Central memory CD8-positive, alpha-beta T cell (primary cell): ENCODE measurements around the gene PCDH17.
A peak's percentile ranks its signal among the peaks of the same experiment; 100 is the strongest.

Experiments
- ATAC-seq: fragments of 150-1000 bp; cut with Tn5 transposase; replicated peaks from 2 replicates; pipeline ENCODE4 v1.10.0; 2022; ENCODE audit warnings: mild to moderate bottlenecking, moderate FRiP score, moderate number of reproducible peaks; ENCODE audit not compliant: poor library complexity, severe bottlenecking; ENCODE audit errors: extremely low read depth
- DNase-seq, 2 donors: peaks; one replicate each; pipeline ENCODE4 v3.0.0; 2021; ENCODE audit warnings: low spot score in 2 of 2
- H3K27ac Mint-ChIP-seq: one replicate; pipeline ENCODE4 v1.8.0; 2022; ENCODE audit warnings: low read depth, mild to moderate bottlenecking, moderate library complexity, mixed read lengths
- H3K27me3 Mint-ChIP-seq: one replicate; pipeline ENCODE4 v1.8.0; 2022; ENCODE audit warnings: mixed read lengths
- H3K36me3 Mint-ChIP-seq: one replicate; pipeline ENCODE4 v1.8.0; 2022; ENCODE audit warnings: mild to moderate bottlenecking, moderate library complexity, mixed read lengths; ENCODE audit not compliant: insufficient read depth
- H3K4me1 Mint-ChIP-seq: one replicate; pipeline ENCODE4 v1.8.0; 2022; ENCODE audit warnings: mixed read lengths
- H3K4me3 Mint-ChIP-seq: one replicate; pipeline ENCODE4 v1.8.0; 2022; ENCODE audit warnings: mild to moderate bottlenecking, moderate library complexity, mixed read lengths
- H3K9me3 Mint-ChIP-seq: one replicate; pipeline ENCODE4 v1.8.0; 2022; ENCODE audit warnings: mixed read lengths

The PCDH17 gene

DNA sequence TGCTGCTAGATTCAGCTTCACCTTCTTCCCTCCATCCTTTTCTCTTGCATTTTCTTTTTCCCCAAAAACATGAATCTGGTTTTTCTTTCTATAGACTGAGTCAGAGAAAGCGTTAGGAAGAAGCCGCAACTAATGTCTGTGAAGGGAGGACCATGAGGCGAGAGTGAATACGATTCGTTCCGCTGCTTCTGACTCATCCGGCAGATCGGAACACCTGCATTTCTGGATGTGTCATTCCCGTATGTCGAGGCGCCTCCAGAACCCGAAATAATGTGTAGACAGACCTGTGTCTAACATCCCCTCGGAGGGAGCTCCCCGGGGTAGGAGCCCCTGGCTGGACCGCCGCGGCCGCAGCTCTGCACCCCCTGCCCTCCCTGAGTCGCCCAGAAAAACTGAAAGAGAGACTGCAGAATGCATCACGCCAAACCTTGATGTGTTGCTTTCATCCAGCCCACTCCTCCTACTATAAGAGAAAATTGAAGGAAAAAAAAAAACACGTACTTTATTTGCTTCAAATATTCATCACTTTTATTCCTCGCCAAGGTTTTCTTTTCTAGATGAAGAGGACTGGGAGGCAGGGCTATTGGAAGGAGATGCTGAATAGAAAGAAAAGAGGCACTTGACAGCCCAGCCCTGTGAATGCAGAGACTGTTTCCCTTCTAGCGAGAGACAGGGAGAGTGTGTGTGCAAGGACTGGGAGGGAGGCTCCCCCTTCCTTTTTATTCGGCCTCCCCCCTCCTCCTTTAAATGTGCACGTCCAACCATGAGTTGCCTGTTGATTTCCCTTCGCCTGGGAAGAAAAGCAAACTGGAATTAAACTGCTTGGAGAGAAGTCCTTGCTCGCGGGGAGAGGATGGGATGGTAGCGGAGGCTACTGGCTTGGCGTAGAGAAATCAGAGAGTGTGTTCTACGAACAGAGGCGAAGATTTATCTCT is 616 bp upstream of the PCDH17 start:
- Mint-ChIP-seq H3K4me1 (no peaks in the 10 kb centered on the region), H3K36me3 (no peaks in the 10 kb centered on the region), H3K27ac (no peak overlapping the region), H3K9me3 (no peaks in the 10 kb centered on the region), H3K27me3 (peaks cover 31% of the 10 kb centered on the region), H3K4me3 (peak overlapping the region; percentile 56)
- DNase-seq, result no peak
- no peak for ATAC-seq

DNA sequence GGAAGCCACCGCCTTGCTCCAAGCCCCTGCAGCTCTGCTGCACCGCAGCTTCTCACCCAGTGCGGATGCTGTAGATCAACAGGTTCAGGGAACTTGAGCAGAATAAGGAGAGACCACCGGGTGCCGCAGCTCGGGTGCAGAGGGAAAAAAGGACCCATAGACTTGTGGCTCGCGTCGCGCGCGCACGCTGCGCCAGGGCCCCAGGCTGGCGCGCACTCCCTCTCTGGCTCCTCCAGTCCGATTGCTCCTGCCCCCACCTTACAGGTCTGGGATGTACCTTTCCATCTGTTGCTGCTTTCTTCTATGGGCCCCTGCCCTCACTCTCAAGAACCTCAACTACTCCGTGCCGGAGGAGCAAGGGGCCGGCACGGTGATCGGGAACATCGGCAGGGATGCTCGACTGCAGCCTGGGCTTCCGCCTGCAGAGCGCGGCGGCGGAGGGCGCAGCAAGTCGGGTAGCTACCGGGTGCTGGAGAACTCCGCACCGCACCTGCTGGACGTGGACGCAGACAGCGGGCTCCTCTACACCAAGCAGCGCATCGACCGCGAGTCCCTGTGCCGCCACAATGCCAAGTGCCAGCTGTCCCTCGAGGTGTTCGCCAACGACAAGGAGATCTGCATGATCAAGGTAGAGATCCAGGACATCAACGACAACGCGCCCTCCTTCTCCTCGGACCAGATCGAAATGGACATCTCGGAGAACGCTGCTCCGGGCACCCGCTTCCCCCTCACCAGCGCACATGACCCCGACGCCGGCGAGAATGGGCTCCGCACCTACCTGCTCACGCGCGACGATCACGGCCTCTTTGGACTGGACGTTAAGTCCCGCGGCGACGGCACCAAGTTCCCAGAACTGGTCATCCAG is 964 bp downstream of the PCDH17 start:
- no peaks in the 10 kb centered on the region for H3K4me1 Mint-ChIP-seq

DNA sequence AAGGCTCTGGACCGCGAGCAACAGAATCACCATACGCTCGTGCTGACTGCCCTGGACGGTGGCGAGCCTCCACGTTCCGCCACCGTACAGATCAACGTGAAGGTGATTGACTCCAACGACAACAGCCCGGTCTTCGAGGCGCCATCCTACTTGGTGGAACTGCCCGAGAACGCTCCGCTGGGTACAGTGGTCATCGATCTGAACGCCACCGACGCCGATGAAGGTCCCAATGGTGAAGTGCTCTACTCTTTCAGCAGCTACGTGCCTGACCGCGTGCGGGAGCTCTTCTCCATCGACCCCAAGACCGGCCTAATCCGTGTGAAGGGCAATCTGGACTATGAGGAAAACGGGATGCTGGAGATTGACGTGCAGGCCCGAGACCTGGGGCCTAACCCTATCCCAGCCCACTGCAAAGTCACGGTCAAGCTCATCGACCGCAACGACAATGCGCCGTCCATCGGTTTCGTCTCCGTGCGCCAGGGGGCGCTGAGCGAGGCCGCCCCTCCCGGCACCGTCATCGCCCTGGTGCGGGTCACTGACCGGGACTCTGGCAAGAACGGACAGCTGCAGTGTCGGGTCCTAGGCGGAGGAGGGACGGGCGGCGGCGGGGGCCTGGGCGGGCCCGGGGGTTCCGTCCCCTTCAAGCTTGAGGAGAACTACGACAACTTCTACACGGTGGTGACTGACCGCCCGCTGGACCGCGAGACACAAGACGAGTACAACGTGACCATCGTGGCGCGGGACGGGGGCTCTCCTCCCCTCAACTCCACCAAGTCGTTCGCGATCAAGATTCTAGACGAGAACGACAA is 1.8 kb downstream of the PCDH17 start:
- DNase-seq (no peak), ATAC-seq (no peak)
- H3K27ac Mint-ChIP-seq, result peak overlapping the region; percentile 59
- no peak overlapping the region for H3K4me3 Mint-ChIP-seq
- no peaks in the 10 kb centered on the region for H3K4me1 Mint-ChIP-seq
- peaks cover 31% of the 10 kb centered on the region for H3K27me3 Mint-ChIP-seq
- no peaks in the 10 kb centered on the region for H3K36me3 Mint-ChIP-seq
- no peaks in the 10 kb centered on the region for H3K9me3 Mint-ChIP-seq

More for the DNA sequence above, 964 bp downstream of the PCDH17 start:
- Mint-ChIP-seq H3K4me3 (peak overlapping the region; percentile 56), H3K9me3 (no peaks in the 10 kb centered on the region), H3K27ac (no peak overlapping the region), H3K27me3 (peaks cover 31% of the 10 kb centered on the region), H3K36me3 (no peaks in the 10 kb centered on the region)
- DNase-seq, result no peak
- ATAC-seq, result no peak

- H3K4me1 Mint-ChIP-seq, result no peaks in the 10 kb centered on the region
- H3K4me3 Mint-ChIP-seq, result no peak overlapping the region
- DNase-seq, result no peak
- peak overlapping the region; percentile 59 for H3K27ac Mint-ChIP-seq
- peaks cover 27% of the 10 kb centered on the region for H3K27me3 Mint-ChIP-seq
- ATAC-seq, result no peak
- H3K9me3 Mint-ChIP-seq, result no peaks in the 10 kb centered on the region
- H3K36me3 Mint-ChIP-seq, result no peaks in the 10 kb centered on the region
Observed at GRCh38 chr13:57633950-57634838, 2.6 kb downstream of the PCDH17 start.

- Mint-ChIP-seq H3K36me3 (no peaks in the 10 kb centered on the region), H3K27ac (no peak overlapping the region), H3K4me3 (no peak overlapping the region), H3K9me3 (no peaks in the 10 kb centered on the region), H3K27me3 (peaks cover 21% of the 10 kb centered on the region), H3K4me1 (no peaks in the 10 kb centered on the region)
- no peak for DNase-seq
- no peak for ATAC-seq
Observed at GRCh38 chr13:57634839-57635165, 3.3 kb downstream of the PCDH17 start.

DNA sequence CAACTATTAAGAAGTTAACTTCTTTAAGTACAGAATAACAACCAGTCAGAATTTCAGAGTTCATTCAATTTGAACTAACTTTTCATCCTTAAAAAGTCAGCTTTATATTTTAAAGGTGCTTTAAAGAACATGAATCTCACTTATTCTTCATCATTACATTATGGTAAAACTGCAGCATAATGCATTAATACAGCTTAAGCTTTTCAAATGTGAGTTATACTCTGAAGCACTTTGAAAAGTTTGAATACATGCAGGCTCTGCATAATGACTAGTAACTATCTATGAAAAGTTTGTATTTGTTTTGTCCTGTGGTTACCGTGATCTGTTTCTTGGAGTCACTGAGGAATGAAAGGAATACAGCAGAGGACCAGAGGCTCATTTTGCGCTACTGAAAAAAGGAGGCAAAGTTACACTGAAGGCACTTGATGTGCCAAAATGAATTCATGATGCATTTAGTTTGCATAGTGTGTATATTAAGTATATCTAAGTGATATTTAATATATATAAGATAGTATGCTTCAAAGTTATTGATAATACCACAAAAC is 4.1 kb downstream of the PCDH17 start:
- no peak for DNase-seq
- ATAC-seq, result no peak
- Mint-ChIP-seq H3K27ac (no peak overlapping the region), H3K4me3 (no peak overlapping the region), H3K27me3 (peaks cover 13% of the 10 kb centered on the region), H3K4me1 (no peaks in the 10 kb centered on the region), H3K36me3 (no peaks in the 10 kb centered on the region), H3K9me3 (no peaks in the 10 kb centered on the region)

DNA sequence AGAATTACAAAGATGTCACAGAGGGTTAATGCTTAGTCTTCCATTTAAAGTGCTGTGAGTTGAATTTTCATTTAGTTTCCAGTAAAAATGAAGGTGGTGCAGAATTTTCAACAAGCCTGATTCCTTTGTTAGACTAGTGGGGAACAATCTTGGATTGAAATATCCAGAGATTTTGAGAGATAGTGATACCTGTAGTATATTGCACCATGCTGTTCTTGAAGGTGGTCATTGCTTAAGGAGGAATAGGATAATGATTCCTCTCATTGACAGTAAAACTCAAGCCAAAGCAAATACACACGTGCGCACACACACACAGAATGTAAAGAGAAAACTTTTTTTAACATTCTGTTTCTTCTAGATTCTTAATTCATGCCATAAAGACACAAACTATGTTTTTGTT is 5.3 kb downstream of the PCDH17 start:
- no peak for DNase-seq
- H3K4me3 Mint-ChIP-seq, result no peak overlapping the region
- H3K27ac Mint-ChIP-seq, result no peak overlapping the region
- H3K9me3 Mint-ChIP-seq, result no peaks in the 10 kb centered on the region
- no peaks in the 10 kb centered on the region for H3K4me1 Mint-ChIP-seq
- no peaks in the 10 kb centered on the region for H3K36me3 Mint-ChIP-seq
- peaks cover 1% of the 10 kb centered on the region for H3K27me3 Mint-ChIP-seq
- no peak for ATAC-seq

GRCh38 chr13:57637515-57637914 is 6.0 kb downstream of the PCDH17 start:
- no peak for ATAC-seq
- Mint-ChIP-seq H3K4me3 (no peak overlapping the region), H3K36me3 (no peaks in the 10 kb centered on the region)

GRCh38 chr13:57638186-57638890 is 6.8 kb downstream of the PCDH17 start:
- no peak for ATAC-seq
- Mint-ChIP-seq H3K27ac (no peak overlapping the region), H3K9me3 (no peaks in the 10 kb centered on the region), H3K4me3 (no peak overlapping the region), H3K4me1 (no peaks in the 10 kb centered on the region), H3K27me3 (no peaks in the 10 kb centered on the region), H3K36me3 (no peaks in the 10 kb centered on the region)
- no peak for DNase-seq

More at GRCh38 chr13:57637515-57637914, 6.0 kb downstream of the PCDH17 start:
- Mint-ChIP-seq H3K9me3 (no peaks in the 10 kb centered on the region), H3K27me3 (no peaks in the 10 kb centered on the region), H3K27ac (no peak overlapping the region), H3K4me1 (no peaks in the 10 kb centered on the region)
- DNase-seq, result no peak

- DNase-seq (no peak), ATAC-seq (no peak)
- no peaks in the 10 kb centered on the region for H3K36me3 Mint-ChIP-seq
- H3K27ac Mint-ChIP-seq, result no peak overlapping the region
- no peaks in the 10 kb centered on the region for H3K4me1 Mint-ChIP-seq
- H3K9me3 Mint-ChIP-seq, result no peaks in the 10 kb centered on the region
- H3K4me3 Mint-ChIP-seq, result no peak overlapping the region
- no peaks in the 10 kb centered on the region for H3K27me3 Mint-ChIP-seq
Observed at GRCh38 chr13:57640607-57641006, 9.1 kb downstream of the PCDH17 start.

DNA sequence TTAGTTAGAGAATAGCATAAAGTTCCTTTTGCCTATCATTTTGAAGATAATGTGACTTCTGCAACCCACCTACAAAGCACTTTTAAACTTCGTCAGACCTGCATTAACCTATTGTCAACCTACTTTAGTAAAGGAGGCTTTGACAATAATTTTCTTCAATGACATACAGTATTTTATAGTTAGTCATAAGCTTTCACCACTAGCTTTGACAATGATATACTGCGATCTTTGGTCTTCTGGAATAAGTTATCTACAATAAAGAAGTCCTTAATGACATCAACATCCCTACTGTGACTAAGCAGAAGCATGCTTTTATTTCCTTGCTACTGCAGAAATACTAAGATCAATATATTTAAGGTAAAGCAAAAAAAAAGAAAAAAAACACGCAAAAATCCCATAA is 9.5 kb downstream of the PCDH17 start:
- no peak for ATAC-seq
- Mint-ChIP-seq H3K9me3 (no peaks in the 10 kb centered on the region), H3K4me1 (no peaks in the 10 kb centered on the region)

More for the DNA sequence above, 9.5 kb downstream of the PCDH17 start:
- no peak overlapping the region for H3K4me3 Mint-ChIP-seq
- no peak overlapping the region for H3K27ac Mint-ChIP-seq
- H3K36me3 Mint-ChIP-seq, result no peaks in the 10 kb centered on the region
- no peak for DNase-seq
- H3K27me3 Mint-ChIP-seq, result no peaks in the 10 kb centered on the region
